22Rv1 (cell line): ENCODE data around the gene FAM170A.

Experiments used
- ZFX ChIP-seq: fragments of 450-650 bp; IDR thresholded peaks from 2 replicates; pipeline ENCODE4 v1.6.1; 2017; ENCODE audit warnings: antibody characterized with exemption, borderline replicate concordance
- TF ChIP-seq, protein P1 (sequence below): fragments of 450-650 bp; IDR thresholded peaks from 2 replicates; pipeline ENCODE4 v1.5.1; 2017; ENCODE audit warnings: mild to moderate bottlenecking

DNA sequence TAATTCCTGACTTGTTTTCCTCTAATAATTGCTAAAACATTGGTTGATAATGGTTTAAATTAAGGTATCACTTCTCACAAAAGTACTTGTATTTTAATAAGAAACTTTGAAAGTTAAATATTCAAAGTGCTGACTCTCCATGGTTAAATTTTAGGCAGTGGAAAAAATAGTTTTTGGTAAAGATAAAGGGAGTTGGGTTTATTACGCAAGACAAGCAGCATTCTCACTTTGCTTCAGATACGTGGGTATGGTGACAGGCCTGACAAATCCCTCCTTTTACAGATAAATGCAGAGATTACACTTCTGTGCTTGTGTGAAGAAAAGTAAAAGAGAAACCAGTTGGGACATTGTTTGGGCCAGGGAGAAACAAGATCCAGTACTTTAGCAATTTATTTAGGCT, 14.5 kb upstream of the FAM170A start:
- TF ChIP-seq, protein P1, sequence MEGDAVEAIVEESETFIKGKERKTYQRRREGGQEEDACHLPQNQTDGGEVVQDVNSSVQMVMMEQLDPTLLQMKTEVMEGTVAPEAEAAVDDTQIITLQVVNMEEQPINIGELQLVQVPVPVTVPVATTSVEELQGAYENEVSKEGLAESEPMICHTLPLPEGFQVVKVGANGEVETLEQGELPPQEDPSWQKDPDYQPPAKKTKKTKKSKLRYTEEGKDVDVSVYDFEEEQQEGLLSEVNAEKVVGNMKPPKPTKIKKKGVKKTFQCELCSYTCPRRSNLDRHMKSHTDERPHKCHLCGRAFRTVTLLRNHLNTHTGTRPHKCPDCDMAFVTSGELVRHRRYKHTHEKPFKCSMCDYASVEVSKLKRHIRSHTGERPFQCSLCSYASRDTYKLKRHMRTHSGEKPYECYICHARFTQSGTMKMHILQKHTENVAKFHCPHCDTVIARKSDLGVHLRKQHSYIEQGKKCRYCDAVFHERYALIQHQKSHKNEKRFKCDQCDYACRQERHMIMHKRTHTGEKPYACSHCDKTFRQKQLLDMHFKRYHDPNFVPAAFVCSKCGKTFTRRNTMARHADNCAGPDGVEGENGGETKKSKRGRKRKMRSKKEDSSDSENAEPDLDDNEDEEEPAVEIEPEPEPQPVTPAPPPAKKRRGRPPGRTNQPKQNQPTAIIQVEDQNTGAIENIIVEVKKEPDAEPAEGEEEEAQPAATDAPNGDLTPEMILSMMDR: no peak
- no peak for TF ChIP-seq ZFX
